ENCODE results near the gene CNTLN. TPM values are rescaled to one million over a fixed set of nuclear protein-coding genes. Genes with fewer than 3 reads are reported as not detected.

The CNTLN gene
- total and polyA plus RNA-seq, 2 of the 13 experiments (the other 11 are each of a cell fraction or from before 2014, with no cell fraction given) = 1.5 to 5.7 TPM

DNA sequence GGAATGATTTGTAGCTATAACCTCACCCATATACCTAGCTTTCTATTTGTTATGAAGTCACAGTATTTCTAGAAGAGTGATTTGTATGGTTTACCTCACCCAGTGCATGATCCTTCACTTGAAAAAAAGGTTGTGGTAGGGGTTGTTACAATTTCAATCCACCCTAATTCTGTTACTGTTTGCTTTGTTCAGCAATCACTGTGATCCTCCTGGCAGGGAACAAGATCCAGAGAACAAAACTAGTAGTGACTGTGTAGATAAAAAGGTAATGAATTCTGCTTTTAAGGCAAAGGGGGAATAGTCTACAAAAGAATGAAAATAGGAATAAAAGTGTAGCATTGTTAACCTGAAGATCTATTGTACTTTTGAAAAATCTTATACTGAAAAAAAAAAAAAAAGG is 252.7 kb downstream of the CNTLN start:
- Histone ChIP-seq H3K36me3 (replicated peaks in 1 of 2; ENCODE audit: control insufficient read depth in 1 of 2, insufficient read depth in 2 of 2, low read length in 2 of 2) (no peaks in the 10 kb centered on the region), H3K9me3 (ENCODE audit: low read length) (peaks cover 19% of the 10 kb centered on the region), H3K4me3 (replicated peaks in 1 of 3; ENCODE audit: insufficient read depth in 1 of 3, low read depth in 2 of 3, low read length in 3 of 3) (no peak overlapping the region), H4K20me1 (ENCODE audit: insufficient read depth, low read length) (no peaks in the 10 kb centered on the region), H3K27me3 (ENCODE audit: control insufficient read depth in 1 of 2, insufficient read depth in 2 of 2, low read length in 2 of 2) (no peaks in the 10 kb centered on the region), H3K4me2 (ENCODE audit: low read depth, low read length) (no peak overlapping the region), H2AFZ (ENCODE audit: low read length) (no peak overlapping the region), H3K27ac (ENCODE audit: extremely low read length, insufficient read depth, low read length) (no peak overlapping the region), H3K4me1 (ENCODE audit: insufficient read depth, low read length) (no peaks in the 10 kb centered on the region), H3K9ac (ENCODE audit: insufficient read depth, low read depth, low read length) (no peak overlapping the region), H3K79me2 (ENCODE audit: insufficient read depth, low read length) (no peaks in the 10 kb centered on the region)
- FAIRE-seq (no peak), ATAC-seq (no peak), DNase-seq (ENCODE audit: low spot score) (no peak)
- no TSS peak for BruUV-seq (replicated peaks)
- intact Hi-C loops (cut with micrococcal nuclease; ENCODE audit: unreplicated experiment) = no loop called here
- POLR2A ChIA-PET = no interaction called here
- in situ Hi-C loops (cut with HindIII; ENCODE audit: extremely low pct_ligation_motif_present, low pct_unique_long_range_greater_than_20kb) = no loop called here
- CTCF ChIA-PET (ENCODE audit: low intra/inter-chr PET ratio, low total read pairs) = no interaction called here
- TF ChIP-seq, protein P1, sequence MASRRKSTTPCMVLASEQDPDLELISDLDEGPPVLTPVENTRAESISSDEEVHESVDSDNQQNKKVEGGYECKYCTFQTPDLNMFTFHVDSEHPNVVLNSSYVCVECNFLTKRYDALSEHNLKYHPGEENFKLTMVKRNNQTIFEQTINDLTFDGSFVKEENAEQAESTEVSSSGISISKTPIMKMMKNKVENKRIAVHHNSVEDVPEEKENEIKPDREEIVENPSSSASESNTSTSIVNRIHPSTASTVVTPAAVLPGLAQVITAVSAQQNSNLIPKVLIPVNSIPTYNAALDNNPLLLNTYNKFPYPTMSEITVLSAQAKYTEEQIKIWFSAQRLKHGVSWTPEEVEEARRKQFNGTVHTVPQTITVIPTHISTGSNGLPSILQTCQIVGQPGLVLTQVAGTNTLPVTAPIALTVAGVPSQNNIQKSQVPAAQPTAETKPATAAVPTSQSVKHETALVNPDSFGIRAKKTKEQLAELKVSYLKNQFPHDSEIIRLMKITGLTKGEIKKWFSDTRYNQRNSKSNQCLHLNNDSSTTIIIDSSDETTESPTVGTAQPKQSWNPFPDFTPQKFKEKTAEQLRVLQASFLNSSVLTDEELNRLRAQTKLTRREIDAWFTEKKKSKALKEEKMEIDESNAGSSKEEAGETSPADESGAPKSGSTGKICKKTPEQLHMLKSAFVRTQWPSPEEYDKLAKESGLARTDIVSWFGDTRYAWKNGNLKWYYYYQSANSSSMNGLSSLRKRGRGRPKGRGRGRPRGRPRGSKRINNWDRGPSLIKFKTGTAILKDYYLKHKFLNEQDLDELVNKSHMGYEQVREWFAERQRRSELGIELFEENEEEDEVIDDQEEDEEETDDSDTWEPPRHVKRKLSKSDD (CRISPR knock-in tag; IDR thresholded peaks at IDR 0.05; ENCODE audit: low read depth) = no peak

- DNase-seq (ENCODE audit: low spot score) (no peak), FAIRE-seq (no peak), ATAC-seq (no peak)
- WGBS (ENCODE audit: low lambda C conversion rate) = 0% methylated on average over 1 of the region's 1 CpG
- ChIA-PET POLR2A (no interaction called here), CTCF (ENCODE audit: low intra/inter-chr PET ratio, low total read pairs) (no interaction called here)
- TF ChIP-seq ZNF83 (CRISPR knock-in tag; IDR thresholded peaks at IDR 0.05; ENCODE audit: borderline replicate concordance) (no peak), NRL (CRISPR knock-in tag; IDR thresholded peaks at IDR 0.05; ENCODE audit: borderline replicate concordance) (no peak), YEATS2 (CRISPR knock-in tag; IDR thresholded peaks at IDR 0.05; ENCODE audit: borderline replicate concordance) (no peak), ELF1 (CRISPR knock-in tag; IDR thresholded peaks at IDR 0.05) (no peak), ZNF543 (CRISPR knock-in tag; IDR thresholded peaks at IDR 0.05) (no peak), ZNF260 (CRISPR knock-in tag; IDR thresholded peaks at IDR 0.05; ENCODE audit: borderline replicate concordance, low read depth) (no peak), ZFAT (CRISPR knock-in tag; conservative IDR thresholded peaks at IDR 0.05) (no peak), ZNF891 (CRISPR knock-in tag; IDR thresholded peaks at IDR 0.05) (no peak), MAFF (IDR thresholded peaks at IDR 0.05; ENCODE audit: low read depth, low read length) (no peak)
- TF ChIP-seq, protein P2, sequence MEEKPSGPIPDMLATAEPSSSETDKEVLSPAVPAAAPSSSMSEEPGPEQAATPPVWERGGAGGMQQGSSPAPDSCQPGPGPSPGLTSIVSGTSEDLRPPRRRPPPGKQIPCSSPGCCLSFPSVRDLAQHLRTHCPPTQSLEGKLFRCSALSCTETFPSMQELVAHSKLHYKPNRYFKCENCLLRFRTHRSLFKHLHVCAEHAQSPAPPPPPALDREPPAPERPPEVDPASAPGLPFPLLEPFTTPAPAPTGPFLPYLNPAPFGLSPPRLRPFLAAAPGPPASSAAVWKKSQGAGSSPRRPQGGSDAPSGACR (CRISPR knock-in tag; IDR thresholded peaks at IDR 0.05) = no peak
- TF ChIP-seq, protein P3, sequence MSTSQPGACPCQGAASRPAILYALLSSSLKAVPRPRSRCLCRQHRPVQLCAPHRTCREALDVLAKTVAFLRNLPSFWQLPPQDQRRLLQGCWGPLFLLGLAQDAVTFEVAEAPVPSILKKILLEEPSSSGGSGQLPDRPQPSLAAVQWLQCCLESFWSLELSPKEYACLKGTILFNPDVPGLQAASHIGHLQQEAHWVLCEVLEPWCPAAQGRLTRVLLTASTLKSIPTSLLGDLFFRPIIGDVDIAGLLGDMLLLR (CRISPR knock-in tag; IDR thresholded peaks at IDR 0.05) = no peak
- TF ChIP-seq, protein P4, sequence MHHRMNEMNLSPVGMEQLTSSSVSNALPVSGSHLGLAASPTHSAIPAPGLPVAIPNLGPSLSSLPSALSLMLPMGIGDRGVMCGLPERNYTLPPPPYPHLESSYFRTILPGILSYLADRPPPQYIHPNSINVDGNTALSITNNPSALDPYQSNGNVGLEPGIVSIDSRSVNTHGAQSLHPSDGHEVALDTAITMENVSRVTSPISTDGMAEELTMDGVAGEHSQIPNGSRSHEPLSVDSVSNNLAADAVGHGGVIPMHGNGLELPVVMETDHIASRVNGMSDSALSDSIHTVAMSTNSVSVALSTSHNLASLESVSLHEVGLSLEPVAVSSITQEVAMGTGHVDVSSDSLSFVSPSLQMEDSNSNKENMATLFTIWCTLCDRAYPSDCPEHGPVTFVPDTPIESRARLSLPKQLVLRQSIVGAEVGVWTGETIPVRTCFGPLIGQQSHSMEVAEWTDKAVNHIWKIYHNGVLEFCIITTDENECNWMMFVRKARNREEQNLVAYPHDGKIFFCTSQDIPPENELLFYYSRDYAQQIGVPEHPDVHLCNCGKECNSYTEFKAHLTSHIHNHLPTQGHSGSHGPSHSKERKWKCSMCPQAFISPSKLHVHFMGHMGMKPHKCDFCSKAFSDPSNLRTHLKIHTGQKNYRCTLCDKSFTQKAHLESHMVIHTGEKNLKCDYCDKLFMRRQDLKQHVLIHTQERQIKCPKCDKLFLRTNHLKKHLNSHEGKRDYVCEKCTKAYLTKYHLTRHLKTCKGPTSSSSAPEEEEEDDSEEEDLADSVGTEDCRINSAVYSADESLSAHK (CRISPR knock-in tag; IDR thresholded peaks at IDR 0.05; ENCODE audit: borderline replicate concordance) = no peak
- Histone ChIP-seq H3K4me2 (ENCODE audit: low read depth, low read length) (no peak overlapping the region), H3K9ac (ENCODE audit: insufficient read depth, low read depth, low read length) (no peak overlapping the region), H3K27me3 (ENCODE audit: control insufficient read depth in 1 of 2, insufficient read depth in 2 of 2, low read length in 2 of 2) (no peaks in the 10 kb centered on the region), H3K4me3 (replicated peaks in 1 of 3; ENCODE audit: insufficient read depth in 1 of 3, low read depth in 2 of 3, low read length in 3 of 3) (no peak overlapping the region), H3K9me3 (ENCODE audit: low read length) (peaks cover 25% of the 10 kb centered on the region), H2AFZ (ENCODE audit: low read length) (no peak overlapping the region), H3K27ac (ENCODE audit: extremely low read length, insufficient read depth, low read length) (no peak overlapping the region), H3K4me1 (ENCODE audit: insufficient read depth, low read length) (no peaks in the 10 kb centered on the region), H3K79me2 (ENCODE audit: insufficient read depth, low read length) (no peaks in the 10 kb centered on the region), H3K36me3 (replicated peaks in 1 of 2; ENCODE audit: control insufficient read depth in 1 of 2, insufficient read depth in 2 of 2, low read length in 2 of 2) (no peaks in the 10 kb centered on the region), H4K20me1 (ENCODE audit: insufficient read depth, low read length) (no peaks in the 10 kb centered on the region)
- intact Hi-C loops (cut with micrococcal nuclease; ENCODE audit: unreplicated experiment) (no loop called here), in situ Hi-C loops (cut with HindIII; ENCODE audit: extremely low pct_ligation_motif_present, low pct_unique_long_range_greater_than_20kb) (no loop called here)
- BruUV-seq (replicated peaks) = no TSS peak
These were observed 254.2 kb downstream of the CNTLN start for GRCh38 chr9:17389026-17389425.
